CD4-positive, alpha-beta T cell treated with Interleukin-21 for 1 hour (primary cell): ENCODE results near the gene SLC24A3.

Experiments
- DNase-seq: peaks from one replicate; pipeline ENCODE4 v3.0.0-alpha.2; 2020

SLC24A3 gene

DNA sequence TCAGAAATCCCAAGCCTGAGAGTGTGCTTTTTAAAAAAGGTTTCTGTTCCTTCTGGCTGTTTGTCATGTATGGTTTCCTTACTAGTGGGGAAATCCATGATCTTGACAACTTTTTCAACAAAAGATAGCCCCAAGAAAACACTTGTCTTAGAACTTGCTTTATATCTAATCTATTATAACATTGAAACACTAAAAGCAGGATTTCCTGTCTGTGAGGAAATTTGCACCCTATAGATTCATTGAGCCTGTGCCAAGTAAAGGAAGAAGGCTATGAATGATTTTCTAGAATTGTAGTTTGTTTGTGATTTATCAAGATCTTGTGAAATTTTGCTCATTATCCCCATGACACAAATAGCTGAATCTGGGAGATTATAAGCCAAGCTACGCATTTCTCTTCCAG lies 307.0 kb downstream of the SLC24A3 start:
- DNase-seq, result no peak

DNA sequence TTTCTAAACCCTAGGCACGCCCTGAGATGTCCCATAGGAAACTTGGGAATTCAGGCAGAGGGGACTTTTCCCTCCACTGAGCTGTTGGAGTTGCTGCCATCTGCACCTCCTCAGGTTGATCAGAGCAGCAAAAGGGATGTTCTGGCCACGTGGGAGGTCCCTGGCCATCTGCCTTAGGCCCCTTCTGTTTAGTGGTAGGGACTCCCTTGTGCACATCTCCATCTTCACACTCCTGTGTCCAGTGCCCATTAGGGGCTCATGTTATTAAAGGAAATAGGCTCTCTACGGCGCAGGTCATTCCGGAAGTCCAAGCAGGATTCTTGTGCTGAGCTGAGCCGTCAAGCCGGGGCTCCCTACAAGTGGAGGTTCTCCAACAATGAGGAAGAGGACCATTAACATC lies 307.8 kb downstream of the SLC24A3 start:
- no peak for DNase-seq

DNA sequence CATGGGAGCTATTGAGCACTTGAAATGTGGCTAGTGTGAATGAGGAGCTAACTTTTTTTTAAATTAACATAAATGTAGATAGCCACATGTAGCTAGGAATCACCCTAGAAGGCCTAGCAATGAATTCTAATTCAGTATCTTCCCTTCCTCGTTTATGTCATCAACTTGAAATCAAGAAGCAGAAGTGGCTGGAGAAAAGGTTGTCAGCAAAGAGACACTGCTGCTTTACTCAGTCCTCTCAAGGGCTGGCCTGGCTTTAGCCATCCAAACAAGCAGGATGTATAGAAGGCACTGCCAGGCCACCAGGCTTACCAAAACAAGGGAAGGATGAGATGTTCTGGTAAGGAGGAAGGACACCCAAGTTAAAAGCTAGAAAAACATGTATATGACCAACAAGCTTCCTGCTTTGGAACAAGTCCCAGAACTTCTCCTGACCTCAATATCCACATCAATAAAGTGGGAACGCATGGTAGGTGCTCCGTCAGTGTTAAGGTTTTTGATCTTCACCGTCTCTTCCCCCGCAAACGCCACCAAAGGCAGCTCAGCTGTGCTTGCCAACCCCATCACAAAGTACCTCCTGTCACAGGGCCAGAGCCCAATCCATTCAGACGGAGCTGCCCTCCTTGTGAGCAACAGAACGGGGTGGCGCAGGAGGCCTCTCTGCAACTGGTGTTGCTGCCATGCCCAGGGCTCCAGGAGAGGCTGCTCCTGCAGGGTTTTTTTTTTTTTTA lies 309.8 kb downstream of the SLC24A3 start:
- DNase-seq, result no peak

DNA sequence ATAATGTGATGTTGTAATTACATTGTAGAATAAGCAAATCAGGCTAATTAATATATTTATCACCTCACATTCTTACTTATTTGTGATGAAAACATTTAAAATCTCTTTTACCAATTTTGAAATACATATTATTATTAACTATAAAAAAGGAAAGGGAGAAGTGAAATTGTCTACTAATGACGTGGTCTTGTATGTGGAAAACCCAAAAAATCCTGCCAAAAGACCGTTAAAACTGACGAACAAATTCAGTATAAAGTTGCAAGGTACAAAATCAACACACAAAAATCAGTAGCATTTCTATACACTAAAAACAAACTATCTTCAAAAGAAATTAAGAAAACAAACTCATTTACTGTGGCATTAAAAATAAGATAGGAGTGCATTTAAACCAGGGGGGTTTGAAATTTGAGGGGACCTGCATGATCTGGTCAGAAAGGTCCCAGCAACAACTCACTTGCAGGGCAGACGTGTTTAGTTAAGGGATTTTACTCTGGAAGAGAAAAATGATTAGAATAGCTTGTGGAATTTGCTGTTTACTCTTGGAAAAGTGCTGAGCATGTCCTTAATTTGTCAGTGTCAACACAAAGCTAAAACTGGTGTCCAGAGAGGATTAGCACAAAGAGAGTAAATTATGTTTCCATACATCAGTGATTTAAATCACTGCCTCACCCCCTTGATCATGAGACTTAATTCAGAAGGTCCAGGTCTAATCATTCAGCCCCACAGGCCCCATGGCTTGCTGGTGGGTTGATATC lies 310.6 kb downstream of the SLC24A3 start:
- no peak for DNase-seq

DNA sequence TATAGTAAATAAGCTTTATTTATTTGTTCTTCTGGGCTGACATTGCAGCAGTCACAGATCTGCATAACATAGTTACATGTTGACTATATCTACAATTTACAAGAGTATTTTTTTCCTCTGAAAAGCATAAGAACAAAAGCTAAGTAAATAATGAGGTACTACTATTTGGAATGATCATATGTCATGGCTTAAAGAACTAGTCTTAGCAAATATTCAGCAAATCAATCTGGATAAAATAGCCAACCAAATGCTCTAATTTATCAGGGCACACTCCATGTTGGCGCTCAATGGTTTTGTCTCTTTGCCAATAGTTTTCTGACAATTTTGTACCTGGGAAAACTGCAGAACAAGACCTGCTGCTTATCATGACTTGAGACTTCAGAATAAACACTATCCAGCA lies 312.2 kb downstream of the SLC24A3 start:
- DNase-seq, result no peak

DNA sequence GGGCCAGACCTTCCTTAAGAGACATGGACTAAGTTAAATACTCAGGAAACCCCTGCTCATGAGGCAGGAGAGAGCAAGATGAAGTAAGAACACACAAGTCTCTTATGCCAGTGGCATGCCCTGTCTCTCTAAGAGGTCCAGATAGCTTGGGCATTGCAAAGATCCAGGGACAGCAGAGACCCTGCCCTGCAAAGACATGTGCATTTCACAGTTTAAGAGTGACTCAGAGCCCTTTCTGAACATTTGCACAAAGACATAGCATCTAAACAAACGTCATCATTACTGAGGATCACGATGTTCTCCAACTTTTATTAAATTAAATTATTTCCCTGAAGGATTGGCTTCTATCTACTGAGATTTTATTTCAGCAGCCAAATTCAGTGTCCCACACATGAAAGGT lies 315.1 kb downstream of the SLC24A3 start:
- no peak for DNase-seq

DNA sequence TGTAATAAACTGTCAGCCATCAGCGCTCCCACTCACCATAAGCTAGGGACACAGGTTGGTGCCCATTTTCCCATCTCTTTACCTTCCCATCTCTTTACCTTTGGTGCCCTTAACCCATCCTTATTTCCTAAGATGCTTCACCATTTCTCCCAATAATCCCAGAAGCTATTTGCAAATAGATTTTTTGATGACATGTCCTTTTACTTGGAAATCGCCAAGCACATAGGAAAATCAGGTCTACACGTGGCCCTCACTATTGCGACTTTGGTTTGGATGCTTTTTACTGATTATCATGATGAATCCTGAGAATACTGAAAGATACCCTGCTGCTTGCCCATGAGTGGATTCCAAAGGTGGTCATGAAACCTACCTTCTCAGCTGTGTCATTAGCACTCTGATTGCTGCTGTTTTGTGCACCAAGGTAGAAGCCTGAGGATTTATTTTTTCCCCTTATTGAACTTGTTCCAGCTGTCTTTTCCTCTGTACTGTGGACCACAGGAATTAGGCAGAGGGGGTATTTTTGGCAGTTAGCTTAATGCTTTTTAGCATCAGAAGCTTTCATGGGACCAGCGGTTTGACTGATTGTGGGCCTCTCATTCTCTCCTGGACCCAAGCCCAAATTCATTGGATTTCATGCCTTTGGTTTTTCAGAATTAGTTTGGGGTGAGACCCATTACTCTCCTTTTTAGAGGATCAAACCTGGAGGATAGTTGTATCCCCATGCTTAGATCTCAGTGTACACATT lies 316.0 kb downstream of the SLC24A3 start:
- no peak for DNase-seq

DNA sequence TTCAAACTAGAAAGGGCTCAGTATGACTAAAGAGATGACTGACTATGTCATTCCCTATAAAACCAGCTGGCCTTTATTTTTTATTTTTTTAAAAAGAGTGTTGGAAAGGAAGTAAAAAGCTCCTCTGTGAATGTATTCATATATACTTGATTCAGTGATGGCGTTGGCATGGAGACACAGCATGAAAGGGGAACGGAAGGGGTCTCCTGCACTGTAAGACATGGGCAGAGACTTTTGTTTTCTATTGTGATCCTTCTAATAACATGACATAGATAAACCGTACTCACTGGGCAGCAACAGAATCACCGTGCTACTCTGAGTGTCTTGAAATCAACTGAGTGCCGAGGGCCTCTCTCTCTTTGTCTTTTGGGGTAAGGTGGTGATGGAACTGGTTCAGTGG lies 317.6 kb downstream of the SLC24A3 start:
- no peak for DNase-seq

DNA sequence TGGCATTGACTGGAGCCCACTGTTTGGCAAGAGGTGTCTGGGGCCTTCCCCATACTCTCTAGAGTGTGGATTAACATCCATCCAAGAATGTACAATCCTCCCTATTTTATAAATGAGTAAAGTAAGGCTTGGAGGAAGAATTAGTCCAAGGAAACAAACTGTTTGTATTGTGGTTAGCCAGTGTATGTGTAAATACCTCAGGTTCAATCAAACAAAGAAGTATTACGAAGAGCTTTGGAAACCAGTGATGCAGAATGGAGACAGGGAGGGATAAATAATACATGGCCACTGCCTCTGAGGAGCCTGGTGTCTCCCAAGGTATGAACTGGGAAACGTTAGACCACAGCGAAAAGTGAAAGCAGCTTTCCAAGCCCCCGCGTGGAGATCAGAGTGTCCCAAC lies 319.0 kb downstream of the SLC24A3 start:
- no peak for DNase-seq

DNA sequence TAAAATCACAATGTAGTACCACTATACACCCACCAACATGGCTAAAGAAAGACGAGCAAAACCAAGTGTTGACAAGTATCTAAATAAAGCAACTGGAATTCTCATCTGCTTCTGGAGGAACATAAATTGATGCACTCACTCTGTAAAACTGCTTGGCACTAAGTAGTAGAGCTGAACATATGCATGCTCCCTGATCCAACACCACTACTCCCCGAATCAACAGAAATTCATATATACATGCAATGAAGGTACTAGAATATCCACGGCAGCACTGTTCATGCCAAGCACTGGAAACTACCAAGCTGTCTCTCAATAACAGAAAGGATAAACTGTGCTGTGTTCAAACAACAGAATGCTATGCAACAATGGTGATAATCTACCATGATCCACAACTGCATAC lies 326.1 kb downstream of the SLC24A3 start:
- no peak for DNase-seq

DNA sequence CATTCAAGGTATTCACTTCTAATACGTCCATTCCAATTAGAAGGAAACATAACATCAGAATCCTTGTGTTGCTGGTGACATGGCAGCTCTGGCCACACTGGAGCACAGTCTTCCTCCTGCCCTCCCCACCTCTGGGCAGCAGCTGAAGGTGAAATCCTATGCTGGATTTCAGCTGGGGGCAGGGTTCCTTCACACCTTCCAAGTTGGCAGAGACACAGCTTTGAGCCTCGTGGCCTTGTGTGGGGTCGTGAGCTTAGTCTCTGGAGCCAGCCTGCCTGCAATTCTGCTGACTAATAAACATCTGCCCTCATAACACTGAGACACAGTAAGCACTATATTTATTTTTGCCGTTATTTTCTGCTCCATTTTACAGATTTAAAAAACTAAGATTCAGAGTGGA lies 326.7 kb downstream of the SLC24A3 start:
- DNase-seq, result no peak

DNA sequence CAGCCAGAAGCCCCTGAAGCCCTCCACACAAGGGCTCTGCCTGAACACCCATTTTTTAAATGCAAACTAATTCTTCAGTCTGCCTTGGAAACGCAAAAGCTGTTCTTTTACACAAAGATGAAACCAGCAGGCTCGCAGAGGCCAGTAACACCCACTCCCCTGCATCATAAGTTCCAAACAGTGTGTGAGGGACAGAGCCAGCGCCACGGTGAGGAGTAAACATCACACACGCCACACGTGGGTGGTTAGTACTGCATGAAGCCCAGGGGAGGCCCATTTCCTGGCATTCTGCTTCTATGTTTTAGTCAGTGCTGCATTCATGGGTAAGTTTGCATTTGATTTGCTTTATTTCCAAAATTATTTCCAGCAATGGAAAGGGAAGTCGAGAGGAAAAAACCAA lies 327.9 kb downstream of the SLC24A3 start:
- DNase-seq, result no peak

DNA sequence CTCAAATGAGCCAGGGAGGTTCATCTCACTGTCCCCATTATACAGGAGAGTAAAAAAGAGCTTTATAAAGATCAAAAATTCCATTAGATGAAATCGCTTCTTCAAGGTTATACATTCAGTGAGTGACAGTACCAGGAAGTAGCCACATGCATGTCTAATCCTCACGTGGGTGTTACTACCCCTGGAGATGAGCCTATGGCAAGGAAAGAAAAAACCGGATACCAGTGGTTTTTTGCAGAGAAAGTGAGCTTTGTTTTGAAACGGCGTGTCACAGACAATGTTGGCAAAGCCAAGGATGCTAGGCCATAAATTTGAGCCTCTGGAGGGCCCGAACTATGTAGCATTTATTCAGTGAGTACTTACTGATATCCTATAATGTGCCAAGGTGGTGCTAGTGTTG lies 330.7 kb downstream of the SLC24A3 start:
- no peak for DNase-seq

DNA sequence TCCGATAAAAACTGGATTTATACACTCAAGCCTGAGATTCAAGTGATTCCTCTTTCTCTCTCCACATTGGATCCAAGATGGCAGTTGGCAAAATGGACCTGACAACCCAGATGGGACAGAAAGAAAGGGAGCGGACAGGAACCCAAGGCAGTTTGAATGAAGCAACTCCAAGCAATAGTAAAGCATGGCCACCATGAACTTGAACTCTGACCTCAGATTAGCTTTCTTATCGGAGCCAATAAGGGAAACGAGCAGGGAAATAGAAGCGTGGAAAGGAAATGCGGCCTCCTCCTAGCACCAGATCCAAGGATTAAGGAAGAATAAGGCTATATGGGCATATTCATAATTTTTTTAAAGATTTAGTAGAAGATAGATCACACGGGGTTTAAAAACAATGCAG lies 332.2 kb downstream of the SLC24A3 start:
- DNase-seq, result no peak

DNA sequence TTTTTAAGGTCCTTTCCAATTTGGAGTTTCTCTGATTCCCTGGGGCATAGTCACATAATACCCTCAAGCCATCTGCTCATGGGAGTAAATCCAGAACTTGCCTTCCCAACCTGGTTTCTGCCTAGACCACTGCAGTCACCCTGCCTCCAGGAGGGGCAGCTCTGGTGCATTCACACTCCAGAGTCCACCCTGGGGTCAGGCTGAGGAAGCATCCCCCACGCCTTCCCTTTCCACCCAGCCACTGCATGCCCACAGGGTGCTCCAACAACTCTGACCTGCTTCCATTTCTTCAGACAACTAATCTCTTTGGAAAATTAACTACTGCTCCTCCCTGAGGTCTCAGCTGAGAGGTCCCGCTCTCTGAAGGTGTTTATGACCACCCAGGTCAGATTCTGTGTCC lies 334.2 kb downstream of the SLC24A3 start:
- no peak for DNase-seq

DNA sequence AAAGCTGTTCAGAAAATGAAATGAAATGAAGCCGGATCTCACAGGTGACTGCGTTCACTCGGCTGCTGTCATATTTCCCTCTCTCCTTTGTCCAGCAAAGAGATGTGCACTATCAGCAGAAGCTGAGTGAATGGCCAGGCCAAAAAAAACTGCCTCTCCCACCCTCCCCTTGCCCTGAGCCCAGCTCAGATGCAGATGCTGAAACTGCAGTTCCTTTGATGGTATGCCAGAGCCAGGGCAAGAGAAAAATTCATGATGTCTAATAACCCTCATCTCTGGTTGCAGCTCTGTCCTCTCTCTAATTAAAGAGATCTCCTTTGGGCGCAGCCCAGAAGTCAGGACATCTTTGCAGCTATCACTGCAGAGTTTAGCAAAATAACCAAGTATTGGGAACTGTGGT lies 335.1 kb downstream of the SLC24A3 start:
- DNase-seq, result no peak

DNA sequence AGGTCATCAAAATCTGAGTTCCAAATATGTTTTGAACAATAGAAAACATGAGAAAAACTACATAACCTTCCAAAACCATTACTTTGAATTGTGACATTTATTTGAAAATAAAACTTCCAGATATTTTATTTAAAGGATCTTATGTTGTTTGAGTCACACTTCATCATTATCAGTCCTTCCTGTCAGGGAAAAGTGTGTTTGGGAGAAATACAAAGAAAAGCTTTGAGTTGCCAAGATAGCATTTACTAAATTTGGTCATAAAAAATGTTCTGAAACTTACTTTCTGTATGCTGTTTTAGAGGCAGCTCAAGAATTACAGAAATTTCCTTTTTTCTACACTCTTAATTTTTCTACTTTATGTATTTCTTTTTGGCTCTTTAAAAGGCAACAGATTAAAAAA lies 337.5 kb downstream of the SLC24A3 start:
- DNase-seq, result no peak

DNA sequence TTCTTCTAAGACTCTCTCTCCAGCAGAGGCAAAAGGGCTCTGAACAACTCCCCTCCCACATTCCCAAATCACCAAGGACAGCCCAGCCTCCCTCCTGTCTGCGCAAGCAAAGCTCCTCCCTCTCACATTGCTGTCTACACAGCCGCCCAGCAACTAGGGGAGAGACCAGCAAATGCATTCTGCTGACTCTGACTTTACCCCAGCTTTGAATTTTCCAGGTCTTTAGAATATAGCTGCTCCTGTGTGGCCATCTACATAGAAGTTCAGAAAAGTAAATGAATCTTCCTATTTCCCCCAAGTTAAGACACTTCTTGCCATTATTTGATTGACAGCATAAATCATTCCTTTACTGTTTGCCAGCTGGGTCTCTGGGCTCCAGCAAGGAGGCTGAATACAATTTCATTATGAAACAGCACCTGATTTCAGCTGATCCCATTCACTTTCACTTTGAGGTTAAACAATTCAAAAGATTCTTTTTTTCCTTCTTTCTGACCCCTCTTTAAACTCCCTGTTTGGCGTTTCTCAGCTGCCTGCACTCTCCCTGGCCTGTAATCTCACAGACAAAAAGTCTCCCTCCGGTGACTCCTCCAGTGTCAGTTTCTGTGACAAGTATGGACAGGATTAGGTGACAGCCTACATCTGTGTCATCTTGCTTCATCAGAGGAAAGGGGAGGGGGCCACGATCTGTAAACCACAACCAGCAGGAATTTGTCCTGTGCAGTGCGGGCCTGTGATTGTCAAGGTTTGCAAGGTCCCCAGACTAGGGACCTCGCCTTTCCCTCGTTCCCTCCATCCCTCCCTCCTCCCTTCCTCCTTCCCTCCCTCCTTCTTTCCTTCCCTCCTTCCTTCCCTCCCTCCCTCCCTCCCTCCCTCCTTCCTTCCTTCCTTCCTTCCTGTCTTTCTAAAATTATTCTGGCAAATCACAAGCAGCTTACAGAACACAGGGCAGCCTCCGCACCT lies 340.1 kb downstream of the SLC24A3 start:
- DNase-seq, result no peak

DNA sequence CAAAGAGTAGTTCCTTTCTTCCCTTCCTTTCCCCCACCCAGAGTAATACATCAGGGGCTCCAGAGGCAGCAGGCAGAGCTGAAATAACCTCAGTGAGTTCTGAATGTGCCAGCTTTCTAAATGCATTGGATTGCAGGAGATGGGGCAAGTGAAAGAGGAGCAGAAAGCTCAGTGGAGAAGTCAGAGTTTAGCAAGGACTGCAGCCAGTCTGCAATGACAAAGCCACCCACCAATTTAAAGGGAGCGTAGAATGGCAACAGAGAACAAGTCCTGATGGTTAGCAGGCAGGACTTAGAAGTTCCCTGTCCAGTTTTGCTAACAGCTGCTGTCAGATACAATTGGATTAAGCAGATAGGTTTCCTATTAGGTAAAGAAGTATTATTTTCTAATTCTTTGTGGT lies 342.2 kb downstream of the SLC24A3 start:
- no peak for DNase-seq

DNA sequence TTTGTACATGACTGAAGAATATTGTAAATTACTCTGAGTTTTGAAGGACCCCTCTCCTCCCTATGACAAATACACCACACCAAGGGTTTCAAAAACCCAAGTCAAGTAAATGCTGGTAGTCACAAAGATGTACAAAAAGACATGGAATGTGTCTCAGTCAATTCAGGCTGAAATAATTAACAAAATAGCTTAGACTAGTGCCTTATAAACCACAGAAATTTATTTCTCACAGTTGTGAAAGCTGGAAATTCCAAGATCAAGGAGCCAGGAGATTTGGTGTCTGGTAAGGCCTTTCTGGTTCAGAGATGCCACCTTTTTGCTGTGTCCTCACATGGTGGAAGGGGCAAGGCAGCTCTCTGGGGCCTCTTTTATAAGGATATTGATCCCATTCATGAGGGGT lies 343.3 kb downstream of the SLC24A3 start:
- no peak for DNase-seq

DNA sequence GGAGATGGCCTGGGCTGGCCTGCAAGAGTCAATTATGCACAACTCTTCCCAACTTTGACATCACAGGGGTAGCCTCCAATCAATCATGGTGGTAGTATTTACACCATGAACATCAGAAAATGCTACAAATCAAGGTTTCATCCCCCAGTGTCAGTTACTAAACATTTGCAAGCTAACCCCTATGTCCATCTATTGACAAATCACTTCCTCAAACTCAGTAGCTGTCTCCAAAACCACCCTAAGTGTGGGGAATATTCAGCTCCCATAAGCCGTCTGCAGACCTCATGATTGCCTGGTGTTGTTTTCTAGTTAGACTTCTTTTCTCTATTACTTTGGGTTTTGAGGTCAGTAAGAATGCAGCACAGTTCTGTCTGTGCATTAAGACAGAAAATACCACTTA lies 344.8 kb downstream of the SLC24A3 start:
- DNase-seq, result no peak

DNA sequence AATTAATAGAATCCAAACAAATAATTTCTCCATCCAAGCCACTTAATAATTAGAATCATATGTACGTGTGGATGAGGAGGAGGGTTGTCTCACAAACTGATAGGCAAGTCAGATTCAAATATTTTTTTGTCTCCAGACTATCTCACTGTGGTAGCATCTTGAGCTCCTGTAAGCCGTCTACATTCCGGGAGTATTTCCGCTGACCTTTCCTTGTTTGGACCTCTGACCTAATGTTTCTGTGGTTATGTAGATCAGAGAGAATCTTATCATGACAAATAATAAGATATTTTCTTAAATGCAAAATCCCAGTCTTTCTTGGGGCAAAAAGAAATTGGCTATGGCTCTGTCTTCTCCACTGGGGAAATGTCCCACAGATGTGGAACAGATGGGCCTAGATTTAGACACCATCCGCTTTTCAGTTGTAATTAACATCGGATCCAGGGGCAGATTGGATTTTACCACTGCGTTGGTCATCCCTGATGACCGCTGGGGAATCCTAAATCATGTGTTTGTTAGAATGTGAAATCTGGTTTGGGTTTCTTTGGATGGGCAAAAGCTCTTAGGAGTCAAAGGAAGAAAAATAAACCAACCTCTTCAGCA lies 348.5 kb downstream of the SLC24A3 start:
- DNase-seq, result no peak
